NB4 (cell line): ENCODE measurements around the gene TRPM6.

Experiments
- MYC ChIP-seq: IDR thresholded peaks from 2 replicates; pipeline ENCODE4 v1.6.1; 2011; ENCODE audit warnings: low read depth, low read length
- POLR2A ChIP-seq: IDR thresholded peaks from 2 replicates; pipeline ENCODE4 v1.6.1; 2011; ENCODE audit warnings: mild to moderate bottlenecking; ENCODE audit not compliant: insufficient read length; ENCODE audit errors: extremely low read depth
- TF ChIP-seq, protein P1 (sequence below): IDR thresholded peaks from one replicate; pipeline ENCODE4 v1.5.1; 2012; ENCODE audit warnings: low read depth, low read length
- TF ChIP-seq, protein P2 (sequence below): IDR thresholded peaks from 2 replicates; pipeline ENCODE4 v1.6.1; 2011; ENCODE audit warnings: low read depth, low read length

DNA sequence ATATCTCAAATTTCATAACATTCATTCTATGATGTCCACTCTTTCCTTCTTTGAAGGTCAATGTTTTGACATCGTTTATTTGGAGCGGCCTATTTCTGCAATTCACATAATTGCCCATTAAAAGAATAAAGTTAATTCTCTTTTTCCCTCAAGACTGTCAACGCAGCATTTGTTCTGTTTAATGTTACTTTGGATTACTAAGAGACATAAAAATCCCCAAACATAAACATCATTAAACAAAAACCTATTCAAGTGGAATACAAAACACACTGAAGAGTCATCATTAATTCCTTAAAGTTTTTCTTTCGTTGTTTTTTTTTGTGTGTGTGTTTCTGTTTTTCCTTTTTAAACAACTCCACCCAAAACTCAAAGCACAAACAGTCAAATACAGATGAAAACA is 151.1 kb downstream of the TRPM6 start:
- TF ChIP-seq, protein P1, sequence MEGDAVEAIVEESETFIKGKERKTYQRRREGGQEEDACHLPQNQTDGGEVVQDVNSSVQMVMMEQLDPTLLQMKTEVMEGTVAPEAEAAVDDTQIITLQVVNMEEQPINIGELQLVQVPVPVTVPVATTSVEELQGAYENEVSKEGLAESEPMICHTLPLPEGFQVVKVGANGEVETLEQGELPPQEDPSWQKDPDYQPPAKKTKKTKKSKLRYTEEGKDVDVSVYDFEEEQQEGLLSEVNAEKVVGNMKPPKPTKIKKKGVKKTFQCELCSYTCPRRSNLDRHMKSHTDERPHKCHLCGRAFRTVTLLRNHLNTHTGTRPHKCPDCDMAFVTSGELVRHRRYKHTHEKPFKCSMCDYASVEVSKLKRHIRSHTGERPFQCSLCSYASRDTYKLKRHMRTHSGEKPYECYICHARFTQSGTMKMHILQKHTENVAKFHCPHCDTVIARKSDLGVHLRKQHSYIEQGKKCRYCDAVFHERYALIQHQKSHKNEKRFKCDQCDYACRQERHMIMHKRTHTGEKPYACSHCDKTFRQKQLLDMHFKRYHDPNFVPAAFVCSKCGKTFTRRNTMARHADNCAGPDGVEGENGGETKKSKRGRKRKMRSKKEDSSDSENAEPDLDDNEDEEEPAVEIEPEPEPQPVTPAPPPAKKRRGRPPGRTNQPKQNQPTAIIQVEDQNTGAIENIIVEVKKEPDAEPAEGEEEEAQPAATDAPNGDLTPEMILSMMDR = no peak
- TF ChIP-seq POLR2A = no peak
- TF ChIP-seq, protein P2, sequence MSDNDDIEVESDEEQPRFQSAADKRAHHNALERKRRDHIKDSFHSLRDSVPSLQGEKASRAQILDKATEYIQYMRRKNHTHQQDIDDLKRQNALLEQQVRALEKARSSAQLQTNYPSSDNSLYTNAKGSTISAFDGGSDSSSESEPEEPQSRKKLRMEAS = no peak
- TF ChIP-seq MYC = no peak
